ENCODE results near the gene BMP2.

- TF ChIP-seq EZH2 (IDR thresholded peaks at IDR 0.05; ENCODE audit: low read depth), result no peak
- TF ChIP-seq, protein P1, sequence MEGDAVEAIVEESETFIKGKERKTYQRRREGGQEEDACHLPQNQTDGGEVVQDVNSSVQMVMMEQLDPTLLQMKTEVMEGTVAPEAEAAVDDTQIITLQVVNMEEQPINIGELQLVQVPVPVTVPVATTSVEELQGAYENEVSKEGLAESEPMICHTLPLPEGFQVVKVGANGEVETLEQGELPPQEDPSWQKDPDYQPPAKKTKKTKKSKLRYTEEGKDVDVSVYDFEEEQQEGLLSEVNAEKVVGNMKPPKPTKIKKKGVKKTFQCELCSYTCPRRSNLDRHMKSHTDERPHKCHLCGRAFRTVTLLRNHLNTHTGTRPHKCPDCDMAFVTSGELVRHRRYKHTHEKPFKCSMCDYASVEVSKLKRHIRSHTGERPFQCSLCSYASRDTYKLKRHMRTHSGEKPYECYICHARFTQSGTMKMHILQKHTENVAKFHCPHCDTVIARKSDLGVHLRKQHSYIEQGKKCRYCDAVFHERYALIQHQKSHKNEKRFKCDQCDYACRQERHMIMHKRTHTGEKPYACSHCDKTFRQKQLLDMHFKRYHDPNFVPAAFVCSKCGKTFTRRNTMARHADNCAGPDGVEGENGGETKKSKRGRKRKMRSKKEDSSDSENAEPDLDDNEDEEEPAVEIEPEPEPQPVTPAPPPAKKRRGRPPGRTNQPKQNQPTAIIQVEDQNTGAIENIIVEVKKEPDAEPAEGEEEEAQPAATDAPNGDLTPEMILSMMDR (conservative IDR thresholded peaks at IDR 0.05), result no peak
Observed at GRCh38 chr20:6784210-6784631, 16.7 kb downstream of the BMP2 start.

All from PC-9 (cell line).